AG10803 (cell line): ENCODE data around the gene TYRO3.

ENCODE experiments used
- DNase-seq: peaks from one replicate; pipeline ENCODE4 v3.0.0; 2010; ENCODE audit warnings: low read depth
- H3K4me3 ChIP-seq: 2 replicates; pipeline ENCODE4 v1.5.1; 2011; ENCODE audit warnings: mild to moderate bottlenecking, low read length, control low read depth
- TF ChIP-seq, protein P1 (sequence below): conservative IDR thresholded peaks from 2 replicates; pipeline ENCODE4 v1.5.1; 2011; ENCODE audit warnings: mild to moderate bottlenecking, low read length, control low read depth, inconsistent platforms

Gene TYRO3

DNA sequence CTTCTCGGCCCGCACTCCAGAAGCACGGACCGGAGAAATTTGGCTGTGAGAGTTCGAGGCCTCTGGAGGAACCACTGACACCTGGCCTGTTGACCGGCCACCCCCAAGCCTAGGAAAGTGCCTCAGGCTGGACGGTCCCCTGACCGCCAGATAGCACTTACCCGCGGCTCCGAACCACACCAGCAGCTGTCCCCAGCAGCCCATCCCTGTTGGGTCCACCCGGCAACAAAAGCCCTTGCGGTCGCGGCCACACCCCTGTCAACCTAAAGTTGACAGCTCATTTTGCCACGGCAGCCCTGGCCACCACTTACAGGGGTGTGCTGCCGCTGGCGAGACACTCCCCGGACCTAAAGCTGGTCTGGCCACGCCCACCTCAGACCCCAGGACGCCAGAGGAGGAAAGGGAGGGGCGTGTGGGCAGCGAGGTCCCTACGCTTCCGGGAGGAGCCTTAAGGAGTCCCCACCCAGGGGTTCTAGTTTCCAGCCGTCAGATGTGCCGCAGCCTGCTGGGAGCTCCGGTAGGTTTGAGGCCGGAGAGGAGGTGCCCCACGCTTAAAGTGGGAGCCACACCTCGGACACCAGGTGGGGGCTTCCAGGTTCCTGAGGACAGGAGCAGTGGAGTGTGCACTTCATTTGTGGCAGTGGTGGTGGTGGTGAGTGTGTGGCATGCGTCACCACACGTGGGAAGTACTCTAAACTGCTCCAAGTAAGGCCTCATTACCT, 45.3 kb upstream of the TYRO3 start, which contains the start of gene LTK:
TSS of gene LTK (minus strand) at position 322 of the 722 bp plus-strand sequence. CDS start at position 204, 118 bp downstream.
- no peak for DNase-seq
- peak within 1 kb of the TSS; percentile 27 for H3K4me3 ChIP-seq
- TF ChIP-seq, protein P1, sequence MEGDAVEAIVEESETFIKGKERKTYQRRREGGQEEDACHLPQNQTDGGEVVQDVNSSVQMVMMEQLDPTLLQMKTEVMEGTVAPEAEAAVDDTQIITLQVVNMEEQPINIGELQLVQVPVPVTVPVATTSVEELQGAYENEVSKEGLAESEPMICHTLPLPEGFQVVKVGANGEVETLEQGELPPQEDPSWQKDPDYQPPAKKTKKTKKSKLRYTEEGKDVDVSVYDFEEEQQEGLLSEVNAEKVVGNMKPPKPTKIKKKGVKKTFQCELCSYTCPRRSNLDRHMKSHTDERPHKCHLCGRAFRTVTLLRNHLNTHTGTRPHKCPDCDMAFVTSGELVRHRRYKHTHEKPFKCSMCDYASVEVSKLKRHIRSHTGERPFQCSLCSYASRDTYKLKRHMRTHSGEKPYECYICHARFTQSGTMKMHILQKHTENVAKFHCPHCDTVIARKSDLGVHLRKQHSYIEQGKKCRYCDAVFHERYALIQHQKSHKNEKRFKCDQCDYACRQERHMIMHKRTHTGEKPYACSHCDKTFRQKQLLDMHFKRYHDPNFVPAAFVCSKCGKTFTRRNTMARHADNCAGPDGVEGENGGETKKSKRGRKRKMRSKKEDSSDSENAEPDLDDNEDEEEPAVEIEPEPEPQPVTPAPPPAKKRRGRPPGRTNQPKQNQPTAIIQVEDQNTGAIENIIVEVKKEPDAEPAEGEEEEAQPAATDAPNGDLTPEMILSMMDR = no peak

DNA sequence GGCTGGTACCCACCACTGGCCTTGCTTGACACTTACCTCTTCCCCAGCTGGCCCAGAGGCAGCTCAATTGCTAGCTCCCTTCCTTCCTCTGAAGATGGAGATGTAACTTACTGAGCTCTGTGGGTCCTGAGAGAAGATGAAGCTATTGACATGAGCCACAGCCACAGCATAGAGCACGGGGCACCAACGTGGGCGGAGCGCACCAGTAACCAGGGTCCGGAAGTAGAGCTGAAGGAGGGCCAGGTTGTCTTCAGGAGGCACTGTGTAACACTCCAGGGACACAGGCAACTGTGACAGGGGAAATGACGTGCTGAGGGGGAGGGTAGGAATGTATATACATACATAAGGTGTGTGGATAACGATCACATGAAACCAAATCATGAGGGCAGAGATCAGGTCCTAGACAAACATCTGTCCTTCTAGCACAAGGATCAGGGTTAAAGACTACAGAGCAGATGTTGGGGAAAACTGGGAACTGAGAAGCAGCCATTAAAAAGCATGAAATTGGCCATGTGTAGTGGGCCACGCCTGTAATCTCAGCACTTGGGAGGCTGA, 41.0 kb upstream of the TYRO3 start:
- H3K4me3 ChIP-seq = no peak overlapping the region
- no peak for DNase-seq
- TF ChIP-seq, protein P1 = no peak

DNA sequence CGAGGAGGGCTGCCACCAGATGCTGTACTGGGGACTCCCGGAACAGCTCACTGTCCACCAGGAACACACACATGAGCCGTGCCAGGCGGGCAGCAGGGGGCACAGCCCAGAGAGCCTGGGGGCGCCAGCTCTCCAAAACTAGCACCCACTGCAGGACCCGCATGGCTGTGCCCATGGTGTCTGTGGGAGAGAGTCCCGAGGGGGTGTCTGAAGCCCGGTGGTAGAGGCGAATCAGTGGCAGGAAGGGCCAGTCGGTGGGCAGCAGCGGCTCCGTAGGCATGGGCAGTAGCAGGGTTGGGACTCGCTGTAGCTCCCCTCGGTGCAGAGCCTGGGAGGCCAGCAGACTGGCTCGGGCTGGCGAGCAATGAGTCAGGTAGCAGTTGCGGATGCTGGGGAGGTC, 38.4 kb upstream of the TYRO3 start:
- DNase-seq = no peak
- TF ChIP-seq, protein P1 = no peak
- H3K4me3 ChIP-seq = no peak overlapping the region

DNA sequence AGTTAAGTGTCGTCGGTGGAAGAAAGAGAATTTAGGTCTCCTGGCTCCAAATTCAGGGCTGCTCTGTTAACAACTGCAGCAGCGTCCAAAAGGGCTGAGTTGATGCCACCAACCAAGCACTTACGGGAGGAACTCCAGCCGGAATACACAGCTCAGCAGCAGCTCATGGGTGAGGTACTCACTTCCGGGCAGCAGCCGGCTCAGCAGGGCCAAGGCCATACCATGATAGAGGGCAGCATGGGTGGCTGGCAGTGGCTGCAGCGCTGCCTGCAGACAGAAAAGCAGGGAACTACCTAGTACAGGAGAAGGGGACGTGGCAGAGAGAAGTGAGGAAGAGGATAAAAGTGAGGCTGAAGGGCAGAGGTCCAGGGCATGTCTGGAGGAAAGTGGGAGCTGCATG, 37.4 kb upstream of the TYRO3 start:
- H3K4me3 ChIP-seq = no peak overlapping the region
- TF ChIP-seq, protein P1 = no peak
- no peak for DNase-seq

DNA sequence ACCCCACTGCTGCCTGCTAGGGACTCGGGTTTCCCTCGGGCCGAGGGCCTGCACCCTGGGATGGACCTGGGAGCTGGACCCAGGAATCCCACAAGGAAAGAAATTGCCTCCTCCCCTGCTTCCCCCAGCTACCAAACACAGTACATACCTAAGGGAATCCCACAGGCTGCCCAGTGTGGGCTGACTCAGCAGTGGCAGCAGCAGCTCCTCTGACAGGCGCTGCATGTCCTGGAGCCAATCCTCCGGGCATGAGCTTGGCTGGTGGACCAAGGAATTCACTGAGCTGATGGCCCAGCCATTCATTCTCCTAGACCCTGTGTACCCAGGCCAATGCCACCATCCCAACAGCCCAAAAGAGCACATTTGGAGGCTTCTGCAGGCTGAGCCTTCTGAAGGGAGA, 35.9 kb upstream of the TYRO3 start:
- TF ChIP-seq, protein P1 = no peak
- DNase-seq = no peak
- no peak overlapping the region for H3K4me3 ChIP-seq

DNA sequence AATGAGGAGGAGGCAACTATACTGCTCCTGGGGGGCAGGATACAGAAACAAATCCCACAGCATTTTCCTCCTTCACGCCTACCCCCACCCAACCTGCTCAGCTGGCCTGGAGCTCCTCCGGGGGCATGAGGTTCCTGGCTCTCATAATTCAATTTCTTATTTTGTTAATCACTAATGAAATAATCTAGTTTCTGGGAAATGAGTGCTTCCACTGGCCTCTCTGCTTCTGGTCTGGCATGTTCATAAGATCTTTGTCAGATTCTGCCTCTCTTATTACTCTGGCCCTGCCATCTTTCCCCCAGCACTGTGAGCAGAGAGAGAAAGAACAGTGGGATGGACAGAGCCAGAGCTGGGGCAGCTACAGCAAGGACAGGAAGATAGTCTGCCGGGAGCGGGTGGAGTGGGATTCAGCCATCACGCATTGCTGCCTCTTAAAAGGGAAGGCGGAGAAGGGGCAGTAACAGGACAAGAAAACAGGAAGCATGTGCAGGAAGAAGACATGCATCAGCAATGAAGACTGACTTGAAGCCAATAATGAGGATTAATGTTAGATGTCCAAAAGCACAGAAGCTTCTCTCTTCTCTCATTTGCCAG, 28.6 kb upstream of the TYRO3 start:
- no peak for DNase-seq
- H3K4me3 ChIP-seq = no peak overlapping the region
- TF ChIP-seq, protein P1 = no peak

DNA sequence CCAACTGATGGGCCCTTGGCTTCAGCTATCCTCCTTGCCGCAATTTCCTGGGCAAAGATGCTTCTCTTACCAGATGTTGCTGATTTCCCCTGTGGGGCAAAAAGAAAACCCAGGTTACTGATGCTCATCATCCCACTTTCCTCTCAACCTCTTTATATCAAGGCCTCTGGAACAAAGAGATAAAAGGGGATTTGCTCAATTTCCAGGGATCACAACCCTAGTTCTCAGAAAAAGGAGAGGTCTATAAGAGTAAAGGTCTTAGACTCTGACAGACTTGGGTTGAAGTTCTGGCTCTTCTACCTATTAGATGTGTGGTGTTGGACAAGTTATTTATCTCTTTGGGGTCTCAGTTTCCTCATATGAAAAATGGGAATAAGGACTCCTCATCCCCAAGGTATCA, 23.5 kb upstream of the TYRO3 start:
- no peak for DNase-seq
- TF ChIP-seq, protein P1 = no peak
- H3K4me3 ChIP-seq = no peak overlapping the region
